ENCODE measurements around the gene HAL. TPM values are rescaled to one million over a fixed set of nuclear protein-coding genes. Genes with fewer than 3 reads are reported as not detected.

HAL gene
- total and polyA plus RNA-seq, 4 donors = 62.4 to 174 (median 119) TPM

DNA sequence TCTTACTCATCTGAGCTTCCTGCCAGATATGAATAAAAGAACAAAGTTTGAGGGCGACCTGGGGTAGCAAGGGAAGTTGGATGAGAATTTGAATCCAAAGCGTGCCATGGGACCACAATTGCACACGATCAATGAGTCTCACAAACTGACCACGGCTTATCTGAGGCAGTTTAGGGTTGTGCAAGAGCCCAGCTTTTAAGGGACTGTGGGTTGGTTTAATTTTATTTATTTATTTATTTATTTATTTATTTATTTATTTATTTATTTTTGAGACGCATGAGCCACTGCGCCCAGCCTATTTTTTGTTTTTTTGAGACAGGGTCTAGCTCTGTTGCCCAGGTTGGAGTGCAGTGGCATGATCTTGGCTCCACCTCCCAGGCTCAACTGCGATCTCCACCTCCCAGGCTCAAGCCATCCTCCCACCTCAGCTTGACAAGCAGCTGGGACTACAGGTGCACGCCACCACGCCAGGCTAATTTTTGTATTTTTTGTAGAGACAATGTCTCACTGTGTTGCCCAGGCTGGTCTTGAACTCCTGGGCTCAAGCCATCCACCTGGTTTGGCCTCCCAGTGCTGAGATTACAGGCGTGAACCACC lies 51.9 kb downstream of the HAL start:
- no peaks in the 10 kb centered on the region for H3K9me3 ChIP-seq (ENCODE audit: control insufficient read depth in 4 of 4, low read length in 3 of 4)
- peak overlapping the region; percentile 87 to 99 (median 91) for H3K4me3 ChIP-seq (ENCODE audit: low read depth in 1 of 3, low read length in 3 of 3)
- H3K27me3 ChIP-seq (ENCODE audit: control insufficient read depth in 4 of 4, insufficient read depth in 4 of 4, low read length in 3 of 4) = no peaks in the 10 kb centered on the region
- TF ChIP-seq HNF4G (IDR thresholded peaks at IDR 0.05) = no peak
- TF ChIP-seq, protein P1, sequence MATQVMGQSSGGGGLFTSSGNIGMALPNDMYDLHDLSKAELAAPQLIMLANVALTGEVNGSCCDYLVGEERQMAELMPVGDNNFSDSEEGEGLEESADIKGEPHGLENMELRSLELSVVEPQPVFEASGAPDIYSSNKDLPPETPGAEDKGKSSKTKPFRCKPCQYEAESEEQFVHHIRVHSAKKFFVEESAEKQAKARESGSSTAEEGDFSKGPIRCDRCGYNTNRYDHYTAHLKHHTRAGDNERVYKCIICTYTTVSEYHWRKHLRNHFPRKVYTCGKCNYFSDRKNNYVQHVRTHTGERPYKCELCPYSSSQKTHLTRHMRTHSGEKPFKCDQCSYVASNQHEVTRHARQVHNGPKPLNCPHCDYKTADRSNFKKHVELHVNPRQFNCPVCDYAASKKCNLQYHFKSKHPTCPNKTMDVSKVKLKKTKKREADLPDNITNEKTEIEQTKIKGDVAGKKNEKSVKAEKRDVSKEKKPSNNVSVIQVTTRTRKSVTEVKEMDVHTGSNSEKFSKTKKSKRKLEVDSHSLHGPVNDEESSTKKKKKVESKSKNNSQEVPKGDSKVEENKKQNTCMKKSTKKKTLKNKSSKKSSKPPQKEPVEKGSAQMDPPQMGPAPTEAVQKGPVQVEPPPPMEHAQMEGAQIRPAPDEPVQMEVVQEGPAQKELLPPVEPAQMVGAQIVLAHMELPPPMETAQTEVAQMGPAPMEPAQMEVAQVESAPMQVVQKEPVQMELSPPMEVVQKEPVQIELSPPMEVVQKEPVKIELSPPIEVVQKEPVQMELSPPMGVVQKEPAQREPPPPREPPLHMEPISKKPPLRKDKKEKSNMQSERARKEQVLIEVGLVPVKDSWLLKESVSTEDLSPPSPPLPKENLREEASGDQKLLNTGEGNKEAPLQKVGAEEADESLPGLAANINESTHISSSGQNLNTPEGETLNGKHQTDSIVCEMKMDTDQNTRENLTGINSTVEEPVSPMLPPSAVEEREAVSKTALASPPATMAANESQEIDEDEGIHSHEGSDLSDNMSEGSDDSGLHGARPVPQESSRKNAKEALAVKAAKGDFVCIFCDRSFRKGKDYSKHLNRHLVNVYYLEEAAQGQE (IDR thresholded peaks at IDR 0.05) = peak; percentile 21
- TF ChIP-seq, protein P2, sequence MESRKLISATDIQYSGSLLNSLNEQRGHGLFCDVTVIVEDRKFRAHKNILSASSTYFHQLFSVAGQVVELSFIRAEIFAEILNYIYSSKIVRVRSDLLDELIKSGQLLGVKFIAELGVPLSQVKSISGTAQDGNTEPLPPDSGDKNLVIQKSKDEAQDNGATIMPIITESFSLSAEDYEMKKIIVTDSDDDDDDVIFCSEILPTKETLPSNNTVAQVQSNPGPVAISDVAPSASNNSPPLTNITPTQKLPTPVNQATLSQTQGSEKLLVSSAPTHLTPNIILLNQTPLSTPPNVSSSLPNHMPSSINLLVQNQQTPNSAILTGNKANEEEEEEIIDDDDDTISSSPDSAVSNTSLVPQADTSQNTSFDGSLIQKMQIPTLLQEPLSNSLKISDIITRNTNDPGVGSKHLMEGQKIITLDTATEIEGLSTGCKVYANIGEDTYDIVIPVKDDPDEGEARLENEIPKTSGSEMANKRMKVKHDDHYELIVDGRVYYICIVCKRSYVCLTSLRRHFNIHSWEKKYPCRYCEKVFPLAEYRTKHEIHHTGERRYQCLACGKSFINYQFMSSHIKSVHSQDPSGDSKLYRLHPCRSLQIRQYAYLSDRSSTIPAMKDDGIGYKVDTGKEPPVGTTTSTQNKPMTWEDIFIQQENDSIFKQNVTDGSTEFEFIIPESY (IDR thresholded peaks at IDR 0.05) = no peak
- TF ChIP-seq HNF4A (conservative IDR thresholded peaks at IDR 0.05) = peak in 1 of 2 donors; percentile 15
- no peak for TF ChIP-seq GABPA (IDR thresholded peaks at IDR 0.05 in 1 of 2, conservative IDR thresholded peaks at IDR 0.05 in 1 of 2)
- peak in 1 of 2 donors; percentile 25 for TF ChIP-seq RXRA (IDR thresholded peaks at IDR 0.05)
- TF ChIP-seq SP1 (IDR thresholded peaks at IDR 0.05) = no peak
- no peak for TF ChIP-seq CTCF (IDR thresholded peaks at IDR 0.05; ENCODE audit: low read depth, low read length, missing input control)
- no peak for TF ChIP-seq FOXA1 (IDR thresholded peaks at IDR 0.05)
- H3K9ac ChIP-seq (ENCODE audit: low read depth in 1 of 2, low read length in 2 of 2) = peak overlapping the region; percentile 75 to 98
- 44% methylated on average over 10 of the region's 10 CpGs for WGBS
- H3K27ac ChIP-seq (ENCODE audit: low read depth in 1 of 2, low read length in 2 of 2) = peak overlapping the region; percentile 96 to 100
- H3K36me3 ChIP-seq (ENCODE audit: control insufficient read depth in 4 of 4, insufficient read depth in 3 of 4, low read depth in 1 of 4, low read length in 3 of 4) = no peaks in the 10 kb centered on the region
- DNase-seq (ENCODE audit: low spot score) = no peak
- H3K4me1 ChIP-seq (ENCODE audit: control insufficient read depth in 4 of 4, insufficient read depth in 4 of 4, low read length in 3 of 4) = peaks cover 3 to 34% (median 19%) of the 10 kb centered on the region in 4 donors

- Histone ChIP-seq H3K27ac (ENCODE audit: low read depth in 1 of 2, low read length in 2 of 2) (peak within 1 kb of the TSS; percentile 96 to 100), H3K4me3 (ENCODE audit: low read depth in 1 of 3, low read length in 3 of 3) (peak within 1 kb of the TSS; percentile 87 to 99 (median 91)), H3K9ac (ENCODE audit: low read depth in 1 of 2, low read length in 2 of 2) (peak within 1 kb of the TSS; percentile 75 to 98), H3K4me1 (ENCODE audit: control insufficient read depth in 4 of 4, insufficient read depth in 4 of 4, low read length in 3 of 4) (peaks cover 3 to 34% (median 19%) of the 10 kb centered on the region in 4 donors), H3K9me3 (ENCODE audit: control insufficient read depth in 4 of 4, low read length in 3 of 4) (no peaks in the 10 kb centered on the region), H3K36me3 (ENCODE audit: control insufficient read depth in 4 of 4, insufficient read depth in 3 of 4, low read depth in 1 of 4, low read length in 3 of 4) (no peaks in the 10 kb centered on the region), H3K27me3 (ENCODE audit: control insufficient read depth in 4 of 4, insufficient read depth in 4 of 4, low read length in 3 of 4) (no peaks in the 10 kb centered on the region)
- TF ChIP-seq TAF1 (conservative IDR thresholded peaks at IDR 0.05) (no peak), RAD21 (IDR thresholded peaks at IDR 0.05) (peak in 1 of 2 donors; percentile 12), CTCF (IDR thresholded peaks at IDR 0.05; ENCODE audit: low read depth, low read length, missing input control) (peak; percentile 12)
- TF ChIP-seq, protein P2 (IDR thresholded peaks at IDR 0.05) = no peak
- DNase-seq (ENCODE audit: low spot score) = peak; percentile 52
- under 1% methylated on average over 38 of the region's 38 CpGs for WGBS
Observed at GRCh38 chr12:95943330-95943842, 52.8 kb downstream of the HAL start, which contains the start of gene AMDHD1. Gene AMDHD1 (plus strand): TSS chr12:95943331. CDS start chr12:95943399, 68 bp downstream.
